Activated CD8-positive, alpha-beta T cell treated with anti-CD3 and anti-CD28 coated beads for 36 hours (primary cell): ENCODE data around the gene NKAIN1. TPM values are rescaled to one million over a fixed set of nuclear protein-coding genes. Genes with fewer than 3 reads are reported as not detected.

Experiments
- ATAC-seq: fragments of 200-7000 bp; cut with Tn5 transposase; one replicate; pipeline ENCODE4 v1.10.0; 2021; ENCODE audit warnings: mild to moderate bottlenecking, moderate library complexity
- CTCF ChIA-PET: fragments of 350-600 bp; sonication (Branson Sonifier 250); formaldehyde crosslinking; loops from one replicate; lab custom pipeline; 2021; ENCODE audit warnings: antibody characterized with exemption; lab: Charles Lee
- POLR2A ChIA-PET: fragments of 350-600 bp; sonication (Branson Sonifier 250); formaldehyde crosslinking; loops from one replicate; lab custom pipeline; 2021; ENCODE audit warnings: antibody characterized with exemption; lab: Charles Lee
- DNase-seq: peaks from one replicate; pipeline ENCODE4 v3.0.0-alpha.2; 2020
- H3K27ac Mint-ChIP-seq: one replicate; pipeline ENCODE4 v1.8.0; 2021; ENCODE audit warnings: mild to moderate bottlenecking, mixed read lengths
- H3K27me3 Mint-ChIP-seq: one replicate; pipeline ENCODE4 v1.8.0; 2021; ENCODE audit warnings: mixed read lengths
- H3K36me3 Mint-ChIP-seq: one replicate; pipeline ENCODE4 v1.8.0; 2021; ENCODE audit warnings: low read depth, mixed read lengths
- H3K4me1 Mint-ChIP-seq: one replicate; pipeline ENCODE4 v1.8.0; 2021; ENCODE audit warnings: low read depth, mixed read lengths
- H3K4me3 Mint-ChIP-seq: one replicate; pipeline ENCODE4 v1.8.0; 2021; ENCODE audit warnings: mild to moderate bottlenecking, moderate library complexity, mixed read lengths
- H3K9me3 Mint-ChIP-seq: one replicate; pipeline ENCODE4 v1.8.0; 2021; ENCODE audit warnings: mixed read lengths
- intact Hi-C: fragments of 100-400 bp; cut with micrococcal nuclease; formaldehyde crosslinking; loops from one replicate; pipeline ENCODE4 v1.10.0; 2022
- total RNA-seq, 2 experiments: library from RNA; stranded (reverse); gene quantifications; one replicate each; pipeline ENCODE4 v1.2.3, GENCODE V29; 2021
- TF ChIP-seq, protein P1 (sequence below): fragments of 200-600 bp; IDR thresholded peaks from one replicate; pipeline ENCODE4 v1.8.0; 2022; ENCODE audit warnings: antibody characterized with exemption, mild to moderate bottlenecking

NKAIN1 gene
- total RNA-seq, 2 experiments from 2014 or later, result not detected

DNA sequence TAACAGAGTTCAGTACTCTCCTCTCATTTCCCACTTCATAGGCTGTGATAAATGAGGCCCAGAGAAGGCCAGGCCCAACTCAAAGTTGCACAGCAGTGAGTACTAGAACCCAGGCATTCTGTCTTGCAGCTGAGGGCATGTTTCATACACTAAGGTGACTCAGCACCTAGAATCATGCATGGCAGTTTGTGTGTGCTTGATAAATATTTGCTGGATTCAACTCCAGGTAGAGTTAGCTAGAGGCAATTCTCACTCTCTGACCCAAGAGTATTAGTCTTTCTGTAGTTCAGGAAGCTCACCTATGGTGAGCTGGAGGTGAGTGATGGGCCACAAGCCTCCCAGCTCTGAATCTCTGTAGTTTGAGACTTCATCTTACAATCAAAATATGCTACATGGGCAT lies 10.7 kb downstream of the NKAIN1 start:
- Mint-ChIP-seq H3K4me1 (no peaks in the 10 kb centered on the region), H3K4me3 (no peak overlapping the region), H3K36me3 (no peaks in the 10 kb centered on the region), H3K27me3 (peaks cover 1% of the 10 kb centered on the region), H3K9me3 (no peaks in the 10 kb centered on the region), H3K27ac (no peak overlapping the region)
- TF ChIP-seq, protein P1, sequence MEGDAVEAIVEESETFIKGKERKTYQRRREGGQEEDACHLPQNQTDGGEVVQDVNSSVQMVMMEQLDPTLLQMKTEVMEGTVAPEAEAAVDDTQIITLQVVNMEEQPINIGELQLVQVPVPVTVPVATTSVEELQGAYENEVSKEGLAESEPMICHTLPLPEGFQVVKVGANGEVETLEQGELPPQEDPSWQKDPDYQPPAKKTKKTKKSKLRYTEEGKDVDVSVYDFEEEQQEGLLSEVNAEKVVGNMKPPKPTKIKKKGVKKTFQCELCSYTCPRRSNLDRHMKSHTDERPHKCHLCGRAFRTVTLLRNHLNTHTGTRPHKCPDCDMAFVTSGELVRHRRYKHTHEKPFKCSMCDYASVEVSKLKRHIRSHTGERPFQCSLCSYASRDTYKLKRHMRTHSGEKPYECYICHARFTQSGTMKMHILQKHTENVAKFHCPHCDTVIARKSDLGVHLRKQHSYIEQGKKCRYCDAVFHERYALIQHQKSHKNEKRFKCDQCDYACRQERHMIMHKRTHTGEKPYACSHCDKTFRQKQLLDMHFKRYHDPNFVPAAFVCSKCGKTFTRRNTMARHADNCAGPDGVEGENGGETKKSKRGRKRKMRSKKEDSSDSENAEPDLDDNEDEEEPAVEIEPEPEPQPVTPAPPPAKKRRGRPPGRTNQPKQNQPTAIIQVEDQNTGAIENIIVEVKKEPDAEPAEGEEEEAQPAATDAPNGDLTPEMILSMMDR, result no peak
- ChIA-PET POLR2A (no interaction called here), CTCF (interaction anchor here (2.1 kb wide), 1 partner anchor 166 kb away, joined by 5 read pairs; no protein-coding TSS in a partner anchor)
- ATAC-seq, result no peak
- intact Hi-C loops, result no loop called here
- no peak for DNase-seq

GRCh38 chr1:31227891-31228568 lies 11.7 kb downstream of the NKAIN1 start:
- POLR2A ChIA-PET, result interaction anchor here (0.6 kb wide), 1 partner anchor 10 kb away, joined by 3 read pairs; no protein-coding TSS in a partner anchor
- H3K4me1 Mint-ChIP-seq, result no peaks in the 10 kb centered on the region
- no peak for DNase-seq
- no peak overlapping the region for H3K27ac Mint-ChIP-seq
- no peaks in the 10 kb centered on the region for H3K36me3 Mint-ChIP-seq
- CTCF ChIA-PET, result interaction anchor here (2.1 kb wide), 1 partner anchor 167 kb away, joined by 5 read pairs; no protein-coding TSS in a partner anchor
- ATAC-seq, result no peak
- H3K27me3 Mint-ChIP-seq, result no peaks in the 10 kb centered on the region
- H3K9me3 Mint-ChIP-seq, result no peaks in the 10 kb centered on the region
- H3K4me3 Mint-ChIP-seq, result no peak overlapping the region
- intact Hi-C loops, result no loop called here
- TF ChIP-seq, protein P1, result no peak

GRCh38 chr1:31224068-31224467 lies 15.6 kb downstream of the NKAIN1 start:
- Mint-ChIP-seq H3K4me1 (no peaks in the 10 kb centered on the region), H3K27ac (no peak overlapping the region), H3K9me3 (no peaks in the 10 kb centered on the region), H3K36me3 (no peaks in the 10 kb centered on the region), H3K4me3 (no peak overlapping the region), H3K27me3 (no peaks in the 10 kb centered on the region)
- TF ChIP-seq, protein P1, result no peak
- ATAC-seq (no peak), DNase-seq (no peak)
- CTCF ChIA-PET, result interaction anchor here (1.1 kb wide), 1 partner anchor 62 kb away, joined by 4 read pairs; no protein-coding TSS in a partner anchor
- intact Hi-C loops, result no loop called here
- POLR2A ChIA-PET, result no interaction called here

GRCh38 chr1:31222176-31222575 lies 17.5 kb downstream of the NKAIN1 start:
- ATAC-seq (no peak), DNase-seq (no peak)
- H3K4me1 Mint-ChIP-seq, result no peaks in the 10 kb centered on the region
- no peak overlapping the region for H3K27ac Mint-ChIP-seq
- H3K36me3 Mint-ChIP-seq, result no peaks in the 10 kb centered on the region
- H3K4me3 Mint-ChIP-seq, result no peak overlapping the region
- TF ChIP-seq, protein P1, result no peak
- CTCF ChIA-PET, result no interaction called here
- intact Hi-C loops, result no loop called here
- POLR2A ChIA-PET, result no interaction called here
- no peaks in the 10 kb centered on the region for H3K9me3 Mint-ChIP-seq
- H3K27me3 Mint-ChIP-seq, result no peaks in the 10 kb centered on the region

DNA sequence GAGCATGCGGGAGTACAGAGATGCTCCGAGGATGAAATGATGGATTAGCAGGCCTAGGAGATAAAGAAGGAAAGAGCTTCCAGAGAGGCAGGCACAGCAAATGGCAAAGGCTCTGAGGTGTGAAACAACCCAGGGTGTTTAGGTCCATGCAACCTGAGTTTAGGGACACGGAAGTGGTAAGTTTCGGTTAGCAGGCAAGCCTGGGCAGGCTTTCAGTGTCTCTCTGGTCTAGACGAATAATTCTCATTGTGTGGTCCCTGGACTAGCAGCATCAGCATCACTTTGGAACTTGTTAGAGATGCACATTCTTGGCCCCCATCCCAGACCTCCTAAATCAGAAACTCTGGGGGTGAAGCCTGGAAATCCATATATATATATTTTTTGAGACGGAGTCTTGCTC lies 18.6 kb downstream of the NKAIN1 start:
- POLR2A ChIA-PET, result interaction anchor here (0.6 kb wide), 1 partner anchor 163 kb away, joined by 3 read pairs; no protein-coding TSS in a partner anchor
- CTCF ChIA-PET, result interaction anchor here (0.6 kb wide), 1 partner anchor 40 kb away, joined by 3 read pairs; no protein-coding TSS in a partner anchor
- TF ChIP-seq, protein P1, result no peak
- H3K9me3 Mint-ChIP-seq, result no peaks in the 10 kb centered on the region
- no peaks in the 10 kb centered on the region for H3K4me1 Mint-ChIP-seq
- ATAC-seq (no peak), DNase-seq (no peak)
- no peaks in the 10 kb centered on the region for H3K36me3 Mint-ChIP-seq
- no peak overlapping the region for H3K4me3 Mint-ChIP-seq
- no peak overlapping the region for H3K27ac Mint-ChIP-seq
- intact Hi-C loops, result no loop called here
- H3K27me3 Mint-ChIP-seq, result no peaks in the 10 kb centered on the region
